Coronary artery (tissue), 2 donors: Measurements from ENCODE around the gene CDK10.
A peak's percentile ranks its signal among the peaks of the same experiment; 100 is the strongest.

Experiments
- DNase-seq: peaks from one replicate; pipeline ENCODE4 v3.0.0-alpha.2; 2017; ENCODE audit warnings: low spot score
- H3K27ac ChIP-seq, 2 donors: fragments of 200-600 bp; sonication (generic); one replicate each; pipeline ENCODE4 v1.5.1; 2016 to 2019
- H3K4me3 ChIP-seq: fragments of 200-600 bp; sonication (generic); 2 replicates; pipeline ENCODE4 v1.5.1; 2016; ENCODE audit warnings: mild to moderate bottlenecking, moderate library complexity
- CTCF ChIP-seq: fragments of 200-600 bp; sonication (generic); IDR thresholded peaks from one replicate; pipeline ENCODE4 v1.5.1; 2019; ENCODE audit warnings: antibody characterized with exemption

Gene CDK10

GRCh38 chr16:89720551-89720812, 34.0 kb downstream of the CDK10 start:
- no peak for DNase-seq
- peak overlapping the region; percentile 86 to 97 for H3K27ac ChIP-seq

GRCh38 chr16:89720813-89721545, 34.5 kb downstream of the CDK10 start, which contains the start of the genes VPS9D1 and ZNF276:
VPS9D1 (minus strand) TSS chr16:89720898; CDS start chr16:89720861, 37 bp downstream.
ZNF276 (plus strand) TSS chr16:89721537; CDS start chr16:89721641, 104 bp downstream.
- DNase-seq = peak; percentile 83
- TF ChIP-seq CTCF = no peak
- Histone ChIP-seq H3K4me3 (peak within 1 kb of the TSS; percentile 95), H3K27ac (peak within 1 kb of the TSS; percentile 86 to 97)

More at GRCh38 chr16:89720551-89720812, 34.0 kb downstream of the CDK10 start:
- TF ChIP-seq CTCF = no peak
- H3K4me3 ChIP-seq = peak overlapping the region; percentile 95

GRCh38 chr16:89721546-89722391, 35.3 kb downstream of the CDK10 start:
- DNase-seq = peak; percentile 84
- Histone ChIP-seq H3K27ac (peak overlapping the region; percentile 86 to 97), H3K4me3 (peak overlapping the region; percentile 95)
- TF ChIP-seq CTCF = no peak

GRCh38 chr16:89722392-89723278, 36.1 kb downstream of the CDK10 start:
- no peak for DNase-seq
- peak overlapping the region; percentile 86 to 97 for H3K27ac ChIP-seq
- no peak for TF ChIP-seq CTCF

GRCh38 chr16:89723279-89724250, 37.1 kb downstream of the CDK10 start:
- no peak for DNase-seq
- no peak for TF ChIP-seq CTCF
- Histone ChIP-seq H3K4me3 (peak overlapping the region; percentile 95), H3K27ac (peak overlapping the region in 1 of 2 donors; percentile 97)

More at GRCh38 chr16:89722392-89723278, 36.1 kb downstream of the CDK10 start:
- peak overlapping the region; percentile 95 for H3K4me3 ChIP-seq
